ENCODE results near the gene CLEC11A.

The CLEC11A gene

GRCh38 chr19:50697414-50698124, 25.6 kb upstream of the CLEC11A start:
- no peak overlapping the region for H3K4me2 ChIP-seq (ENCODE audit: low read length)
- no peaks in the 10 kb centered on the region for H4K20me1 ChIP-seq (ENCODE audit: insufficient read depth, low read length)
- peaks cover 29% of the 10 kb centered on the region for H3K27me3 ChIP-seq (ENCODE audit: low read depth, low read length)
- no peaks in the 10 kb centered on the region for H3K36me3 ChIP-seq (replicated peaks; ENCODE audit: low read depth, low read length)
- no peak overlapping the region for H3K9ac ChIP-seq (ENCODE audit: low read length)
- H3K4me3 ChIP-seq (ENCODE audit: low read length) = no peak overlapping the region
- no peak for TF ChIP-seq EZH2phosphoT487 (IDR thresholded peaks at IDR 0.05; ENCODE audit: low read depth)
- no peak for TF ChIP-seq CTCF (IDR thresholded peaks at IDR 0.05; ENCODE audit: low read depth, low read length)
- no peaks in the 10 kb centered on the region for H3K4me1 ChIP-seq (ENCODE audit: low read length)
- H3K9me3 ChIP-seq (ENCODE audit: insufficient read depth, low read length) = no peaks in the 10 kb centered on the region
- no peaks in the 10 kb centered on the region for H3K79me2 ChIP-seq (ENCODE audit: low read length)
- H3K27ac ChIP-seq (ENCODE audit: low read length) = no peak overlapping the region
- no peak overlapping the region for H2AFZ ChIP-seq (ENCODE audit: low read depth, low read length)

- peaks cover 33% of the 10 kb centered on the region for H3K27me3 ChIP-seq (ENCODE audit: low read depth, low read length)
- no peak for TF ChIP-seq CTCF (IDR thresholded peaks at IDR 0.05; ENCODE audit: low read depth, low read length)
- TF ChIP-seq EZH2phosphoT487 (IDR thresholded peaks at IDR 0.05; ENCODE audit: low read depth) = no peak
- H2AFZ ChIP-seq (ENCODE audit: low read depth, low read length) = no peak overlapping the region
- H3K9ac ChIP-seq (ENCODE audit: low read length) = no peak overlapping the region
- no peaks in the 10 kb centered on the region for H3K36me3 ChIP-seq (replicated peaks; ENCODE audit: low read depth, low read length)
- H3K4me1 ChIP-seq (ENCODE audit: low read length) = 0 out of 2 replicates have a peak, but pooled peaks cover 2% of the 10 kb centered on the region
- no peaks in the 10 kb centered on the region for H3K9me3 ChIP-seq (ENCODE audit: insufficient read depth, low read length)
- H3K27ac ChIP-seq (ENCODE audit: low read length) = no peak overlapping the region
- no peak overlapping the region for H3K4me3 ChIP-seq (ENCODE audit: low read length)
- H3K4me2 ChIP-seq (ENCODE audit: low read length) = no peak overlapping the region
- H4K20me1 ChIP-seq (ENCODE audit: insufficient read depth, low read length) = no peaks in the 10 kb centered on the region
- H3K79me2 ChIP-seq (ENCODE audit: low read length) = no peaks in the 10 kb centered on the region
These were observed 21.7 kb upstream of the CLEC11A start for GRCh38 chr19:50701367-50701985.

GRCh38 chr19:50702158-50702870, 20.9 kb upstream of the CLEC11A start:
- H3K4me3 ChIP-seq (ENCODE audit: low read length) = no peak overlapping the region
- no peaks in the 10 kb centered on the region for H3K36me3 ChIP-seq (replicated peaks; ENCODE audit: low read depth, low read length)
- H3K4me2 ChIP-seq (ENCODE audit: low read length) = no peak overlapping the region
- no peaks in the 10 kb centered on the region for H3K9me3 ChIP-seq (ENCODE audit: insufficient read depth, low read length)
- TF ChIP-seq EZH2phosphoT487 (IDR thresholded peaks at IDR 0.05; ENCODE audit: low read depth) (no peak), CTCF (IDR thresholded peaks at IDR 0.05; ENCODE audit: low read depth, low read length) (no peak)
- H4K20me1 ChIP-seq (ENCODE audit: insufficient read depth, low read length) = no peaks in the 10 kb centered on the region
- no peak overlapping the region for H2AFZ ChIP-seq (ENCODE audit: low read depth, low read length)
- H3K27ac ChIP-seq (ENCODE audit: low read length) = no peak overlapping the region
- H3K79me2 ChIP-seq (ENCODE audit: low read length) = no peaks in the 10 kb centered on the region
- H3K9ac ChIP-seq (ENCODE audit: low read length) = no peak overlapping the region
- 0 out of 2 replicates have a peak, but pooled peaks cover 2% of the 10 kb centered on the region for H3K4me1 ChIP-seq (ENCODE audit: low read length)
- H3K27me3 ChIP-seq (ENCODE audit: low read depth, low read length) = peaks cover 33% of the 10 kb centered on the region

All from OCI-LY3 (cell line).